ENCODE data around the gene SKOR1.

SKOR1 gene

DNA sequence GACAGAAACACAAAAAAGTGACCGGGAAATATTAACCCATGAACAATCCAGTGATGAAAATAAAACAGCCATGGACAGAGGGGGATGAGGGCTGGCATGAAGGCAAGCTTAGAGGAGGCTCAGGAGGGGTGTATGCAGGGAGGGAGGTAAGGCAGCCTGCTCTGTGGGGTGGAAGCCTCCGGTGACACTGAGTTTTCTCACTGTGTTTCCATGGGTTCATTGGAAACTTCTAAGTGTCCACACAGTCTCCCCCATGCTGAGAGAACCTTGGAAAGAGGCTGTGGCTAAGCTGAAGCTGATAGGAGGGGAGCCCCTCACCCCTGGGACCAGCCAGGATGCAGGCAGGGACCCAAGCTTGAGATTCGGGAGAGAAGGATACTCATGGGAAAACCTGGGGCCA lies 6.8 kb upstream of the SKOR1 start:
- DNase-seq (ENCODE audit: low spot score) = no peak

DNA sequence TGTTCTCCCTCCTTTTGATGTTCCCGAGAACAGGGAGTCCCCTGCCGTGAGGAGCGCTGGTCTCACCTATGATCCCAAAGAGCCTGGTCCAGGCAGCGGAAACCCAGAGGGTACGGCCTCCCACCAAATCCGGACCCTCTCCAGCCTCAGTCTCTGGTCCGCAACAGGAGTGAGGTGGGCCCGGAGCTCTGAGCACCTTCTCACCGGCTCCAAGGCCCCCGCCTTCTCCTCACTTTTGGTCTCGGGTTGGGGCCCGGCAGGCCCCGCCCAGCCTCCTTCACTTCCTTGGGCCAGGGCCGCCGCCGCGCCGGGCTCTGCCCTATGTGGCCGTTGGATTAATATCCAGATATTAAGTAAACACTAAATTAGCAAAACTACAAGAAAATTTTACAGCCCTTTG lies 5.7 kb upstream of the SKOR1 start:
- DNase-seq (ENCODE audit: low spot score) = no peak

DNA sequence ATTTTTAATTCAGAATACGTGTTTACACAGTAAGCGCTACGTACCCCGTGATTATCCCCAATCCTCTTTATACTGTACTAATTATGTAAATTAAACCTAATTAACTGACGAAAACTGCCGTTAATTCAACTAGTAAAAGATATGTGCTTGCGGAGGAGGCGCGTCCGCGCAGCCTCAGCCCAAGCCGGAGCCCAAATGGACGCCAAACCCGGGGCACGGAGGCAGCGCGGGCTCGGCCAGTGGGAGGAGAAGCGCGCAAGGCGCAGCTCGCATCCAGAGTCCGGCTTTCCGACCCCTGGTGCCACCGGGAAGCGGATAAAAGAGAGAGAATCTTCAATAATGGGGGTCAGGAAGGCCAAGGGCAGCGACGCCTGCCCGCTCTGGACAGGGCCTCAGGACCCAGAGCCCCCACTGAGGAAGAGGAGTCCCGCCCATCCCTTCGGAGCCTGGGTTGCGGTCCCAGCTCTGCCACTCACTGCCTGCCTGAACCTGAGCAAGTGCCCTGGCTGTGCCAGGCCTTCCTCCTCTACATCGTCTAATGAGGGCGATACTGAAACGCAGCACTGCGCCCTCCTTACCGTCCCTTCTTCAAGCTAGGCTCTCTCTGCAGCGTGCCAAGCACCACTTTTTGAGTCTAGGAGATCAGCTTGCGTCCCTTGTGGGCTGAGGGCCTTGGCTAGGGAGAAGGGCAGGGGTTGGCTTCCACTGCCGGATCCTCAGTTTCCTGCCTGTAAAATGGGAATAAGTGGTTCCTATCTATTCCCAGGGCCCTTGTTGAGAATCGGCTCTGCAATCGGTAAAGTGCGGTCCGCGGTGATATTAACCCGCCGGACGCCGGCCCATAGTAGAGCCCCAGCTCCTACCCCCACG lies 5.0 kb upstream of the SKOR1 start:
- no peak for DNase-seq (ENCODE audit: low spot score)

DNA sequence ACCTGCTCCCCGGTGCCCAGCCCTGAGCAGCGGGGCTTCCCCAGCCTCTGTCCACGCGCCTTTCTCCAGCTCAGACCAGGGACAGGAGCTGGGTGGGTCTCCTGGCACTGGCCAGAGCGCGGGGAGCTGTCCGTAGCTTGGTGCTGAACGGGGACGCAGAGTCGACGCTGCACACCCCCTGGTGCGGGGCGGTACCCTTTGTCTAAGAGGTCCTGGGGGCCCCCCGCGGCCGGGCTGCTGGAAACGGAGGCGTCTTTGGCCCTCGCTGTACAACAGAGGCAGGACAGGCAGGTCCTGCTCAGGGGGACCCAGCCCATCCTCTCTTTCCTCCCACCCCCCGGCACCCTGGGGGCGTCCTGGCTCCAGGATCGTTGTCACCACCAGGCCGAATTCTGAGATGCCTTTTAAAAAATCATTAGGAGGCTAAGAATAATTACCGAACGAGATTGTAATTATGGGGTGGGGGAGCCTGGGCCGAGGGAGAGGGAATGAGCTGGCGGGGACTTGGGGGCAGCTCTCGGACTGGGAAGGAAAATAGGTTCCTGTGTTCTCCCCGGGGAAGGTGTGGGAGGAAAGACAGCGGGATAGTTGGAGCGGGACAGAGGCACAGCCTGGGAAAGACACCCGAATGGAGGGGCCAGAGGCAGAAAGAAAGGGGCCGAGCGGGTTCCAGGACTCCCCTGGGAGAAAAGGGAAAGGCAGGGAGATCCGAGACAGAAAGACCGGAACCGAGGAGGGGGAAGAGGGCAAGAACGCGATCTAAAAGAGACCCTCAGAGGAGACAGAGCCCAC lies 4.1 kb upstream of the SKOR1 start:
- peak; percentile 80 for DNase-seq (ENCODE audit: low spot score)

DNA sequence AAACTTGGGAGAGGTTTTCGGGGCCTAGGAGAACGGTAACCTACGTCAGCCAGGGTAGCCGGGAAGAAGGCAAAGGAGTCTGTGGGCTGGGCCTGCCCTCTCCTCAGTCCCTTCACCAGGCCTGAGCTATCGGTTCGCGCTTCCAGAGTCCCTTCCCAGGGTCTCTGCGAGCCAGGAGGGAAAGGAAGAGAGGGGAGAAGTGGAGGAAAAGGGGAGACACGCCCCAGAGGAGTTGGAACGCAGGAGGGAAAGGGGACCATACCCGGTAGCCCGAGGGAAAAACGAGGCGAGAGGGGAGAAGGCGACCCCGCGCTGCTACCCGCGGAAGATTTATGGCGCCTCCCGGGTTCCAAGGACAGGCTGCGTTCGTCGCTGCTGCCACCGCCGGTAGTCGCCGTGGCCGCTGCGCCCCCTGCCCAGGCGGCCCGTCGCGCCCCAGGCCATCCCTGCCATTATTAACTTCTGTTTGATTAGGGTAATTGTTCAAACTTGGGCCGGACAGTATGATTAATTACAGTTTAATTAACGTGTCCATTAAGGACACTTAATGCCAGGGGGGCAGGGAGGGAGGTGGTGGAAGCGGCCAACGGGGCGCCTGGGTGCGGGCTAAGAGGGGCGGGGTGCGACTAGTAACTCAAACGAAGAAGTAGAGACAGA lies 3.4 kb upstream of the SKOR1 start:
- no peak for DNase-seq (ENCODE audit: low spot score)

DNA sequence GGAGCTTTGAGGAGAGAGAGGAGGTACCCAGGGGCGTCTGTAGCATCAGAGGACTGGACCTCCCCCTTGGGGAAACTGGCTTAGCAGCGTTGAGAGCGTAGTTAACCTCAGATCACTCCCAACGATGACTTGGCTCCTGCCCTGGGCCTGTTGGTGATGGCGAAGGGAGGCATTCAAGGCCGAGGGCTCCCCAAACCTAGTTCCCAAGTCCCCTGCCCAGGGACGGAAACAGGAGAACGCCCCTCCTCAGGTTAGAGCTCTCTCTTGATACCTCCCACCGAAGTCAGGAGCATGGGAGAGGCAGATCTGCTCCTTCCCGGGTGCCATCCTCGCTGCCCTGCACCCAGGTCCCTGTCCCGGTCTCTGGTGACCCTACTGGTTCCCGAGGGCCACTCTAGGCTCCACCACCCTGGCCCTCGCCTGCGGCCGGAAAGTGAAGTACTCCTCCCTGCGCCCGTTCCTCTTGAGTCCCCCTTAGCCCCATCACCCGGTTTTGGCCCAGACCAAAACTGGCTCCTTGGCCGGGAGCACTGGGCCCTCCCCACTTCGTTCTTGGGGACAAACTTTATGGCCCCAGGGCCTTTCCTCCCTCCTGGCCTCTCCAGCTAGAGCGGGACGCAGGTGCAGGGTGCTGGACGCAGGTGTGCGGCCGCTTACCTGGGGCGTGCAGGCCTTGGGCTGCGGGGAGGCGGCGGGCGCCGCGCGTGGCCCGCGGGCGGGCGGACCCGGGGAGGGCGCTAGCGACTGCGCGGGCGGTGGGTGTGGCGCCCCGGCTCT lies 2.6 kb upstream of the SKOR1 start:
- DNase-seq (ENCODE audit: low spot score) = no peak

DNA sequence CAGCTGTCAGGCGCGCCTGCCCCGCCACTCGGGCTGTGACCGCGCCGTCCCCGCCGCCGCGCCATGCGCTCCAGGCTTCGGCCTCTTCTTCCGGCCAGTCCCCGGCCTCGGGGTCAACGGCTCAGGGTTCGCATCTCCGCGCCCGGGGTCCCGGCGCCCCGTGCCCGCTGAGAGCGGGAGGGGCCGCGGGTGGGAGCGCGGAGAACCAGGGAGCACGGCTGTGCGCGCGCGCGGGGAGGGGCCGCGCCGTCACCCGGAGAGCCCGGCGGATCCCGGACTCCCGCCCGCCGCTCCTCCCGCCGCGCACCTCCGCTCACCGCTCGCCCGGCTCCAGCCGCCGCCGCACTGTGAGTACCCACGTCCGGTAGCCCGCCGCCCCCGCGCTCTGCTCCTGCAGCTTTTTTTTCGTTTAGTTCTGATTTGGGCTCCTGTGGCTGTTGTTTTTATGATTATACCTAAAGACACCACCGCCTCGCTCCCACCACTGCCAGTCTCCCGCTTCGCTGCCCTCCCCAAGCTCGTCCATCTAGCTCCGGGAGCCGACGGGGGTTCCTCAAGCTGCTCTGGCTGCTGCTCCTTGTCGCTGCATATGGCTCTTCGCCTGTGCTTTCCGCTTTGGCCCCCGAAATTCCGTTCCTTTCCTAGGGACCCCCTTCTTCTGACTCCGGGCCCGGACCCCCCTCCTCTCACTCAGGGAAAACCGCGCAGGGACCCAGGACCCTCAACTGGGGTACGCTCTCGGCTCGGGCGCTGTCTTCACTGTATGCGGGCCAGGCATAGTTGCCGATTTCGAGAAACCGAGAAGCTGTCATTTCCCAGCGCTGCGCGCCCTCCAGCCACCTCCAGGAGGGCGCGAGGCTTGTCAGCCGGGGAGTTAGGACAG lies 1.8 kb upstream of the SKOR1 start:
- DNase-seq (ENCODE audit: low spot score) = no peak

DNA sequence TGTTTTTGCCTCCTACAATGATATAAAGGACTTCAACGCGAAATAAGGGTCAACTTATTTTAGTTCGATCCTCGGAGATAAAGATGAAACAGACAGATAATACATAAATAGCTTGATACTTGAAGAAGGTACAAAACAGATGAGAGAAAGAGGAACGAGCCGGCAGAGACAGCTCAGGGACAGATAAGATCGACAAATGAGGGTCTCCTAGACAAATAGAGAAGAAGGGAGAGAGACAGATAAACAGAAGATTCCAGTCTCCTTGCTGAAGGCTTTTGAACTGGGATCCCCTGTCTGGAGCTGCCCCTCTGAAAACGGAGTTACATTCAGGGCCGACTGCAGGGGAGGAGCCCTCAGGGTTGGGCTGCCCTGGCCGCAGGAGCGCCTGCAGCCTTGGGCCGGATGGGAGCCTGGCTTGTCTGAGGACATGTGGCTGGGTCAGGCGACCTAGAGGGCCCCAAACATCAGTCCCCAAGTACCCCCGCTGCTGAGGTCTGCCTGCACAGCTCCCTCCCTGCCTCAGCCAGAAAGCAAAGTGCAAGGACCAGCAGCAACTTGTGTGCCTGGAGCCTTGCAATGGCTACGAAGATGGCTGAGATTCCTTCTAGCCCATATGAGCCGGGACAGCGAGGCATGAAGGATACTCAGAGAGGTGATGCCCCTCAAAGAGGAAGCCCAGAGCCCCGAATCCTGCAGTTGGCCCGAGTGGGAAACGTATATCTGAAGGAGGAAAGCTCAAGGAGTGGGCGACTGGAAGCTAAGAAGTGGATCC lies 926 bp upstream of the SKOR1 start:
- no peak for DNase-seq (ENCODE audit: low spot score)

DNA sequence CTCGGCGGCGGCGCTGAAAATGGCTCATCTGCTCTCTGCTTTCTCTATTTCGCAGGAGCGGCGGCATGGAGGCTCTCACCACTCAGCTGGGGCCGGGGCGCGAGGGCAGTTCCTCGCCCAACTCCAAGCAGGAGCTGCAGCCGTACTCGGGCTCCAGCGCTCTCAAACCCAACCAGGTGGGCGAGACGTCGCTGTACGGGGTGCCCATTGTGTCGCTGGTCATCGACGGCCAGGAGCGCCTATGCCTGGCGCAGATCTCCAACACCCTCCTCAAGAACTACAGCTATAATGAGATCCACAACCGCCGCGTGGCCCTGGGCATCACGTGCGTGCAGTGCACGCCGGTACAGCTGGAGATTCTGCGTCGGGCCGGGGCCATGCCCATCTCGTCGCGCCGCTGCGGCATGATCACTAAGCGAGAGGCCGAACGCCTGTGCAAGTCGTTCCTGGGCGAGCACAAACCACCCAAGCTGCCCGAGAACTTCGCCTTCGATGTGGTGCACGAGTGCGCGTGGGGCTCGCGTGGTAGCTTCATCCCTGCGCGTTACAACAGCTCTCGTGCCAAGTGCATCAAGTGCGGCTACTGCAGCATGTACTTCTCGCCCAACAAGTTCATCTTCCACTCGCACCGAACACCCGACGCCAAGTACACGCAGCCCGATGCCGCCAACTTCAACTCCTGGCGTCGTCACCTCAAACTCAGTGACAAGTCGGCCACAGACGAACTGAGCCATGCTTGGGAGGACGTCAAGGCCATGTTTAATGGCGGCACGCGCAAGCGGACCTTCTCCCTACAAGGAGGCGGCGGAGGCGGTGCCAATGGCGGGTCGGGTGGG lies 790 bp downstream of the SKOR1 start:
- DNase-seq (ENCODE audit: low spot score) = no peak

DNA sequence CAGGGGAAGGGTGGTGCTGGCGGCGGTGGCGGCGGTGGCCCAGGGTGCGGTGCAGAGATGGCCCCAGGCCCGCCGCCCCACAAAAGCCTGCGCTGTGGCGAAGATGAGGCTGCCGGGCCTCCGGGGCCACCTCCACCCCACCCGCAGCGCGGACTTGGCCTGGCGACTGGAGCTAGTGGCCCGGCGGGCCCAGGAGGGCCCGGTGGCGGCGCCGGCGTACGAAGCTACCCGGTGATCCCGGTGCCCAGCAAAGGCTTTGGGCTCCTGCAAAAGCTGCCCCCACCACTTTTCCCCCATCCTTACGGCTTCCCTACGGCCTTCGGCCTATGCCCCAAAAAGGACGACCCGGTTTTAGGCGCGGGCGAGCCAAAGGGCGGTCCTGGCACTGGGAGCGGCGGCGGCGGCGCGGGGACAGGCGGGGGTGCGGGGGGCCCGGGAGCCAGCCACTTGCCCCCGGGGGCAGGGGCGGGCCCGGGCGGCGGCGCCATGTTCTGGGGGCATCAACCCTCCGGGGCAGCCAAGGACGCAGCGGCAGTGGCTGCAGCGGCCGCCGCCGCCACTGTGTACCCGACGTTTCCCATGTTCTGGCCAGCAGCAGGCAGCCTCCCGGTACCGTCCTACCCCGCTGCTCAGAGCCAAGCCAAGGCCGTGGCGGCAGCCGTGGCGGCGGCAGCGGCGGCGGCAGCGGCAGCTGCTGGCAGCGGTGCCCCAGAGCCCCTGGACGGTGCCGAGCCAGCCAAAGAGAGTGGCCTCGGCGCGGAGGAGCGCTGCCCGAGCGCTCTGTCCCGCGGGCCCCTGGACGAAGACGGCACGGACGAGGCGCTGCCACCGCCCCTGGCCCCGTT lies 1.6 kb downstream of the SKOR1 start:
- DNase-seq (ENCODE audit: low spot score) = no peak

DNA sequence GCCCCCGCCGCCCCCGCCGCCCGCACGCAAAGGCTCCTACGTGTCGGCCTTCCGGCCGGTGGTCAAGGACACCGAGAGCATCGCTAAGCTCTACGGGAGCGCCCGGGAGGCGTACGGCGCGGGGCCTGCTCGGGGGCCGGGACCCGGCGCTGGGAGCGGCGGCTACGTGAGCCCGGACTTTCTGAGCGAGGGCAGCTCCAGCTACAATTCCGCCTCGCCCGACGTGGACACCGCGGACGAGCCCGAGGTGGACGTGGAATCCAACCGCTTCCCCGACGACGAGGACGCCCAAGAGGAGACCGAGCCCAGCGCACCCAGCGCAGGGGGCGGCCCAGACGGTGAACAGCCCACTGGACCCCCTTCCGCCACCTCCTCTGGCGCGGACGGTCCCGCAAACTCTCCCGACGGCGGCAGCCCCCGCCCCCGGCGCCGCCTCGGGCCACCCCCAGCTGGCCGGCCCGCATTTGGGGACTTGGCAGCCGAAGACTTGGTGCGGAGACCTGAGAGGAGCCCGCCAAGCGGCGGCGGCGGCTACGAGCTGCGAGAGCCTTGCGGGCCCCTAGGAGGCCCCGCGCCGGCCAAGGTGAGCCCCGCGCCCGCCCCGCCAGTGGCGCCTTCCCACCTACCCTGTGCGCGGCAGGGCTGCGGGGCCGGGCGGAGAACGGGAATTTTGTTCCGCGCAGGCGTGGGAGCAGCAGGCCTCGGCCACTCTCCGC lies 2.4 kb downstream of the SKOR1 start:
- no peak for DNase-seq (ENCODE audit: low spot score)

DNA sequence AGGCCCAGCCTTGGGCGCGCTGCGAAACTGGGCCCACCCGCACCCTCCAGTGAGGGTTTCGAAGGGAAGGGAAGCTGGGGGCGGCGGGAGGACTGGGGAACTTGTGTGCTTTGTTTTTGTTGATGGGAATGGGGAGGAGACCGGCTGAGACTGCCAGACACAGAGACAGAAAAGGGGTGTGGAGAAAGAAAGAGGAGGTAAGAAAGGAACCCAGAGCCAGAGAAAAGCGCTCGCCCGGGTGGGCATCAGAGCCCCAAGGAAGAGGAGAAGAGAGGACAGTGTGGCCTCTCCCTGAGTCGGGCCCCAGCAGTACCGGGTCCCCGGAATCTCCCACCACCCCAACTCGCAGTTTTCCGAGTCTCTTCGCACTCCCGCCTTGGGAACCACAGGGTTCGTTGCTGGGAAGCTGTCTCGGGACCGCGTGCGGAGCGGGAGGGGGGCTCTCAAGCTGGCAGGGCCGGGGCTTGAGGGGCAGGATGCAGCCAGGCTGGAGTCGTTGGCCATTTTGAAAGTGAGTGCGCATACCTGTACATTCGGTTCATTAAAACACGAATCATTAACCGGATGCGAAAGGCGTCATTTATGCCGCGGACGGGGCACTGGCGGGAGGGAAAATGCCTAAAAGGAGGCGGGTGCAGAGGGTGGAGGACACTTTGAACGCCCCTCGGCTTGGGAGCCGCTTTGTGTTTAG lies 3.1 kb downstream of the SKOR1 start:
- DNase-seq (ENCODE audit: low spot score) = no peak

DNA sequence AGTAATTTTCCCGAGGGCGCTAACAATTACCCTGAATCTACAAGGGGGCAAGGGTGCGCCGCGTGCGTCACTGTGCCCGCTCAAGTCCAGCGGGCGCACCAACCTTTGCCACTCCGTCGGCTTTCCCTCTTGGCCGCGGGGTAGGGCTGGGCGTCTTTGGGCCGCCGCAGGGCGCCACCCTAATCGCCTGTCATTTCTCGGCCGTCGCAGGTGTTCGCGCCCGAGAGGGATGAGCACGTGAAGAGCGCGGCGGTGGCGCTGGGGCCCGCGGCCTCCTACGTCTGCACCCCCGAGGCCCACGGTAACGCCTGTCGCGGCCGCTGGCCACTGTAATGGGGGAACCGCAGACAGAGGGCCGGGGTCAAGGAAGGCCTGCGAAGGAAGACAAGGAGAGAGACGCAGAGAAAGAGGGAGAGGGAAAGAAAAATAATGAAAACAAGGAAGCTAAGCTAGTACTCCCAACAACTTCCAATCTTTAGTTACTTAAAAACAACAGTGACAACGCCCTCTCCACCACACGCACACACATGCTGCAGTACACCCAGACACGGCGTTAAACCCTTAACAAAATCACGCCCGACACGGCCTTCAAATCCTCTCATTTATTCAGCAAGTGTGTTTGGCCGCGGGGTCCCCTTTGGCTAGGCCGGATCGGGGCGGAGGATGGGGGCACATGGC lies 3.8 kb downstream of the SKOR1 start:
- DNase-seq (ENCODE audit: low spot score) = no peak

DNA sequence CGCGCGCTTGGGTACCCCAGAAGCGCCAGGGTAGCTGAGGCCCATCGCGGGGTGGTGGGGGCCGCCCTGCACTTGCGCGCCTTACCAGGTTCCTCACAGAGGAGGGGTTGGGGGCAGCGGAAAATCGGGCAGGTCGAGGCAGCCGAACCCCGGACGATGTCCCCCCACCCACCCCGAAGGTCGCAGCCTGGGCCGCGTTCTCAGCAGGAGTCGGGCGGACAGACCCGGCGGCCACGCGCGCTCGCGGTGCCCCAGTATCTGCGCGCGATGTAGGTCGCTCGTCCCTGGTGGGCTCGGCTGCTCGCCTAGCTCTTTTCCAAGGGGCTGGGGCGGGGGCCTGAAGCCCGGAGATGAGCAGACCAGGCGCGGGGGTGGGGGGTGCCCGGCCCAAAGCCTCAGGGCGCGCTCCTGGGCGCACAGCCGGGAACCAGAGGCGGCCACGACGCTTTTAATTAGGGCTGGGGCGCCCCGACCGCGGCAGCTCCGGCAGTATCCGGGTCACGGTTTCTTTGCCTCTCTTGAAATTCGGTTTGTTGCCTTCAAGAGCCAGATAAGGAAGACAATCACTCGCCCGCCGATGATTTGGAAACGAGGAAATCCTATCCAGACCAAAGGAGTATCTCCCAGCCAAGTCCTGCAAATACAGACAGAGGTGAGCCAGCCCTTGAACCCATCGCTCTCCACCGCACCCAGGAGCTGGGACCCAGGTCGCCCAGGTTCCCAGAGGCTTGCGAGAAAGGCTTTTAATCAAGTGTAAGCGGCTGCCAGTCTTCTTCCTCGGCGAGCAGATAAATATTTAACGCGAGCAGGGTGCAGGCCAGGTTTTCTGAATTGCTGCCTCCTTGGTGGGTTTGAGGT lies 4.6 kb downstream of the SKOR1 start:
- DNase-seq (ENCODE audit: low spot score) = no peak

DNA sequence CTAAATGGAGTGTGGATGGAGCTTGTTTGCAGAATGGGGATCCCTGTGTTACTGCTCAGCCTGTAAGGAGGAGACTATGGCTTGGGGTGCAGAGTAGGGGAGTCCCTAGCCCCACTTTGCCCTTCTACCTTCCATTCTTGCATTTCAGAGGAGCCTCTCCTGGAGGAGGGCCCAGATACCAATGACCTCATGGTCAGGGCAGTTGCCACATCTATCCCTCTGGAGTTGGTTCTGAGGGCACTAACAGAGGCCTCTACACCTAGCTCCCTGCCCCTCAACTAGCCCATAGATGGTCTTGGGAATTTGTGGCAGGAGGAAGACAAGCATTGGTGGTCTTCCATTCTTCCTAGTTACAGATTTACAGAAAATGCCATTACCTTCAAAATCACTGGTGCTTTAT lies 6.1 kb downstream of the SKOR1 start:
- DNase-seq (ENCODE audit: low spot score) = no peak
